Activated CD4-positive, alpha-beta T cell treated with anti-CD3 and anti-CD28 coated beads, Interleukin-2, amount 10 ng/mL, durations not matched to agents 7 days and 5 days (primary cell): ENCODE data around the gene TMEM37. TPM values are rescaled to one million over a fixed set of nuclear protein-coding genes. Genes with fewer than 3 reads are reported as not detected.

Source experiments
- CTCF ChIA-PET: fragments of 350-600 bp; sonication (Branson Sonifier 250); formaldehyde crosslinking; loops from one replicate; lab custom pipeline; 2021; ENCODE audit warnings: antibody characterized with exemption; lab: Charles Lee
- POLR2A ChIA-PET: fragments of 350-600 bp; sonication (Branson Sonifier 250); formaldehyde crosslinking; loops from one replicate; lab custom pipeline; 2021; ENCODE audit warnings: antibody characterized with exemption; lab: Charles Lee
- DNase-seq: peaks from one replicate; pipeline ENCODE4 v3.0.0-alpha.2; 2020
- H3K27ac Mint-ChIP-seq: one replicate; pipeline ENCODE4 v1.8.0; 2021; ENCODE audit warnings: mild to moderate bottlenecking, moderate library complexity, mixed read lengths
- H3K27me3 Mint-ChIP-seq: one replicate; pipeline ENCODE4 v1.8.0; 2021; ENCODE audit warnings: mixed read lengths
- H3K36me3 Mint-ChIP-seq: one replicate; pipeline ENCODE4 v1.8.0; 2021; ENCODE audit warnings: low read depth, mixed read lengths
- H3K4me1 Mint-ChIP-seq: one replicate; pipeline ENCODE4 v1.8.0; 2021; ENCODE audit warnings: mixed read lengths
- H3K4me3 Mint-ChIP-seq: one replicate; pipeline ENCODE4 v1.8.0; 2021; ENCODE audit warnings: mild to moderate bottlenecking, moderate library complexity, mixed read lengths
- H3K9me3 Mint-ChIP-seq: one replicate; pipeline ENCODE4 v1.8.0; 2021; ENCODE audit warnings: mixed read lengths
- total RNA-seq, 2 experiments: library from RNA; stranded (reverse); gene quantifications; one replicate each; pipeline ENCODE4 v1.2.3, GENCODE V29; 2021

Gene TMEM37, protein sequence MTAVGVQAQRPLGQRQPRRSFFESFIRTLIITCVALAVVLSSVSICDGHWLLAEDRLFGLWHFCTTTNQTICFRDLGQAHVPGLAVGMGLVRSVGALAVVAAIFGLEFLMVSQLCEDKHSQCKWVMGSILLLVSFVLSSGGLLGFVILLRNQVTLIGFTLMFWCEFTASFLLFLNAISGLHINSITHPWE
- total RNA-seq = not detected

DNA sequence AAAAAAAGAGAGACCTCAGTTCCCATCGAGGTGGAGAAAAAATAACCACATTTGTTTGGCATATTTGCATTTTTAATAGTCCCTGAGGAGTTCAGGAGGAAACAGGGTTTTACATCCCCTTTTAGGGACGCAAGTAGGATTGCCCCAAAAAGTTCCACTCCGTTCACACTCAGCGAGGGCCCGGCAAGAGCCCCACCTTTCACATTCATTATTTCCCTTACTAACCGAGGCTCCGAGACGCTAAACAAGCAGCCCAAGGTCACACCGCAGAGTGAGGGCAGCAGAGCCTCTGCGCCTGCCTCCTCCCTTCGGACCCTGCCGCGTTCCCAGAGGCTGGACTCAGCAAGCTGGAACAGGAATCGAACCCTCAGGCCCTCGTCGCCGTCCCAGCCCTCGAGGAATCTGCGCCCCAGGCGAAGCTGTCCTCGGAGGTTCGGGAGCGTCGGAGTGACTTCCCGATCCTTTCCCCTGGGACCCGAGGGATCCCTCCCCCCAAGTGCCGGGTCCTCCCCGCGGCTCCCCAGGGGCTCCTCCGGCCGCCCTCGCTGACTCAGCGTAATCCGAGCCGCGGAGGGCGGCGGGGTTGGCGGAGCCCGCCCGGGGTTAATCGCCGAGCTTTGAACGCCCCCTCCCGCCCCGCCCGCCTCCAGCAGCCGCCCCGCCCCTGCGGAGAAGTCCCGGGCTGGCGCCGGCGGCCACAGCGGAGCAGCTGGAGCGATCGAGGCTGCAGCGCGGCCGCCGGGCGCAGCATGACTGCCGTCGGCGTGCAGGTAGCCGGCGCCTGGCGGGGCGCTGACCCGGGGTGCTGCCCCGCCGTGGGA is at the start of gene TMEM37:
Gene TMEM37, plus strand, starts transcription at position 700 of the 821 bp plus-strand sequence. Its CDS starts 50 bp downstream, at position 750.
- Mint-ChIP-seq H3K9me3 (no peaks in the 10 kb centered on the region), H3K27me3 (peaks cover 61% of the 10 kb centered on the region), H3K4me3 (no peak within 1 kb of the TSS), H3K36me3 (no peaks in the 10 kb centered on the region), H3K27ac (no peak within 1 kb of the TSS), H3K4me1 (peaks cover 5% of the 10 kb centered on the region)
- ChIA-PET POLR2A (no interaction called here), CTCF (interaction anchor here (1.0 kb wide), 1 partner anchor 9 kb away, joined by 5 read pairs; no protein-coding TSS in a partner anchor)
- DNase-seq = no peak

DNA sequence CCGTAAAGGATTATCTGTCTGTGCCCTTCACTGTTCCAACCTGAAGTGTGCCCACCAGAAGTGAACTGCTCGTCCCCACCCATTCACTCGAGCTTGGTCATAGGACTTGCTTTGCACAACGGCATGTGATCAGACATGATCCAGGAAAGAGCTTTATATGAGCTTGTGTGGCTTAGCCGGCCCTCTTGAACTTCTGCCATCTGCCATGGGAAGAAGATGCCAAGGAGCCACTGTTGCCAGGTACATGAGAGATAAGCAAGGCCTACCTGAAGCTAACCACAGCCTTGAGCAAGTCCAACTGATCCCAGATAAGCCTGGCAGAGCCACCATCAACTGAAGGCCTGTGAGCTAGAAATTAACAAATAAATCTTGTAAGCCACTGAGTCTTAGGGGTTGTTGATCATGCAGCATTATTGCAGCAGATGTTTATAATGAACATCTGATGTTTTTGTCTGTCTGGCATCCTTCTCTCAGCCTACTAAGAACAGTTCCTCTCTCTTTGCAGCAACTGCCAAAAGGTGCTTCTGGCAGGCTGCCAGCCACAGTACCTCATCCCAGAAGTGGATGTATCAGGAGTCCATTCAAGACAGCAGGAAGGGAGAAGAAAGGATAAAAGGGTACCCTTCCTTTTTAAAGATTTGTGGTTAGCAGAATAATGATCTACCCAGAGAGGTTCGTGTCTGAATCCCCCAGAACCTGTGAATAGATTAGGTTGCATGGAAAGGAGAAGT is 48.1 kb upstream of the TMEM37 start:
- Mint-ChIP-seq H3K27me3 (peaks cover 25% of the 10 kb centered on the region), H3K9me3 (no peaks in the 10 kb centered on the region), H3K4me3 (no peak overlapping the region), H3K36me3 (no peaks in the 10 kb centered on the region), H3K27ac (no peak overlapping the region), H3K4me1 (peaks cover 7% of the 10 kb centered on the region)
- ChIA-PET POLR2A (no interaction called here), CTCF (no interaction called here)
- DNase-seq = no peak

DNA sequence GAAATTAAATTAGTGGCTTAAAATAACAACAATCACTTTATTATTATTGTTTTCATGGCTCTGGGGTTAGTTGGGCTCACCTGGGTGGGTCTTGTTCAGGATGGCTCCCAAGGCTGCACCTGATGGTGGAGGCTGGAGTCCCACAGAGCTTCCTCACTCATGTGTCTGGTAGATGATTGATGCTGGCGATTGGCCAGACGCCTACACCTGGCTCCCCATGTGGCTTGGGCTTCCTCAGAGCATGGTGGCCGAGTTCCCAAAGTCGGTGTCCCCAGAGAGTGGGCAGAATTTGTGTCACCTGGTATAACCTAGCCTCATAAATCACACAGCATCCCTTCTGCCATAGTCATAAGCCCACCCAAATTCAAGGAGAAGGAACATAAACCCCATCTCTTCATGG is 46.7 kb upstream of the TMEM37 start:
- Mint-ChIP-seq H3K27me3 (peaks cover 30% of the 10 kb centered on the region), H3K9me3 (no peaks in the 10 kb centered on the region), H3K4me1 (peaks cover 7% of the 10 kb centered on the region), H3K4me3 (no peak overlapping the region), H3K27ac (no peak overlapping the region), H3K36me3 (no peaks in the 10 kb centered on the region)
- ChIA-PET CTCF (interaction anchor here (1.7 kb wide), 1 partner anchor 16 kb away, joined by 3 read pairs; no protein-coding TSS in a partner anchor), POLR2A (no interaction called here)
- DNase-seq = no peak

DNA sequence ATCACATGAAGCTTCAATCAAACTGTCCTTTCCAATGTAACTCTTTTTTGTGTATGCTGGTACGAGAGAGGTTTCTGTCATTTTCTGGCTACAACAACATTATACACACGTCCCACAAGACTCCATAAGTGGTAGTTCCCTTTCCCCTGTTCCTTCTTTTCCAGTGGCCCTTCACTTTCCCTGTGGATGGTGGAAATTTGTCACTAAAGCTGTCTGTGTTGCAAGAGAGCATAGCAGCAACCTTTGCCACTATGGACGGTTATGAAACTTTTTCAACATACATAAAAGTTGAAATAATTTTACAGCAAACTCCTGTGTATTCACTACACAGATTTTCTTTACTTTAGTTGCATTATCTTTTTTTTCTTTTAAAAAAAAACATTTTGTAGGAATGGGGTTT is 46.2 kb upstream of the TMEM37 start:
- H3K9me3 Mint-ChIP-seq = no peaks in the 10 kb centered on the region
- peaks cover 30% of the 10 kb centered on the region for H3K27me3 Mint-ChIP-seq
- ChIA-PET CTCF (interaction anchor here (1.7 kb wide), 1 partner anchor 15 kb away, joined by 3 read pairs; no protein-coding TSS in a partner anchor), POLR2A (no interaction called here)
- DNase-seq = no peak
- H3K27ac Mint-ChIP-seq = no peak overlapping the region
- no peaks in the 10 kb centered on the region for H3K36me3 Mint-ChIP-seq
- H3K4me3 Mint-ChIP-seq = no peak overlapping the region
- H3K4me1 Mint-ChIP-seq = peaks cover 7% of the 10 kb centered on the region

DNA sequence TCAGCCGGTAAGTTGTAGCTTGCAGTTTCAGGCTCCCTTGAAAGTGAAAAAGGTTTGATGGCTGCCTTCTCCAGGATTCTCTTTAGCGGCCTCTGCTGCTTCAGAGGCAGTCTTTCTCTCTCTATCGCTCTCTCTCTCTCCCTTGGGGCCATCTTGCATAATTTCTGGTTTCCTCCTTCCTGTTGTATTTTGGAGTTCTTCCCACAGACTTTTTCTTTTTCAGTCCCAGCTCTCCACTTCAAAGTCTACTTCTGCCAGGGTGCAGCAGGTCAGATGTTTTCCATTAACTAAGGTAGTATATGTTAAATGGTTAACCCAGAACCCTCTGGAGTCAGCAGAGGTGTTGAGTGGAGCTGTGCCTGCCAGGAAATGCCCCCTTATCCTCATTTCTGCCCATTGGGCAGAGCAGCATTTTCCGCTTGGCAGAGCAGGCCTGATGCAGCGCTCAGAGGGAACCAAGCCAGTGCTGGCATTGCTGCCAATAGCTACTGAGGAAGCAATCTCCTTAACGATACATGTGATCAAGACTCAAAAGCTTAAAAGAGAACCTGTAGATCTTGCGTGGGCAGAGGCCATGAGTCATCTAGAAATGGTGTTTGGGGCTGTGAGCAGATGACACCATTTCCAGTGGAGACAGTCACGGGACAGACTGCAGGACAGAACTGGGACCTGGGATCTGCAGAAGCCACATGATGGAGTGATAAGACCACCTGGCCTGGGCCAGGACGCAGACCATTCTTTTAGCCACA is 44.1 kb upstream of the TMEM37 start:
- no peak overlapping the region for H3K27ac Mint-ChIP-seq
- H3K4me3 Mint-ChIP-seq = no peak overlapping the region
- H3K9me3 Mint-ChIP-seq = no peaks in the 10 kb centered on the region
- peaks cover 7% of the 10 kb centered on the region for H3K4me1 Mint-ChIP-seq
- no peaks in the 10 kb centered on the region for H3K36me3 Mint-ChIP-seq
- DNase-seq = no peak
- POLR2A ChIA-PET = interaction anchor here (0.6 kb wide), 1 partner anchor 134 kb away, joined by 3 read pairs; no protein-coding TSS in a partner anchor
- peaks cover 23% of the 10 kb centered on the region for H3K27me3 Mint-ChIP-seq
- CTCF ChIA-PET = interaction anchor here (1.2 kb wide), 1 partner anchor 11 kb away, joined by 4 read pairs; no protein-coding TSS in a partner anchor

DNA sequence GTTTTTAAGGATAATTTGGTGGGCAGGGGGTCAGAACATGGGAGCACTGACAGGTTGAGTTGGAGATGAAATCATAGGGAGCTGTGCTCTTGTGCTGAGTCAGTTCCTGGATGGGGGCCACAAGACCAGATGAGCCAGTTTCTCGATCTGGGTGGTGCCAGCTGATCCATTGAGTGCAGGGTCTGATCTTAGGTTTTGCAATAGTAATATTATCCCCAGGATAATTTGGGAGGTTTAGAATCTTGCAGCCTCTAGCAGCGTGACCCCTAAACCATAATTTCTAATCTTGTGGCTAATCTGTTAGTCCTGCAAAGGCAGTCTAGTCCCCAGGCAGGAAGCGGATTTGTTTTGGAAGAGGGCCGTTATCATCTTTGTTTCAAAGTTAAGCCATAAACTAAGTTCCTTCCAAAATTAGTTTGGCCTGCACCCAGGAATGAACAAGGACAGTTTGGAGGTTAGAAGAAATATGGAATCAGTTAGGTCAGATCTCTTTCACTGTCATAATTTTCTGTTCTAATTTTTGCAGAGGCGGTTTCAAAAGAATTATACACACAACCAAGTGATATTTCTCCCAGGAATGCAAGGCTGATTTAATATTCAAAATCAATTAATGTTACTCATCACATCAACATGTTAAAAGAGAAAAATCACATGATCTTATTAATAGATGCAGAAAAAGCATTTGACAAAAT is 41.9 kb upstream of the TMEM37 start:
- H3K27ac Mint-ChIP-seq = no peak overlapping the region
- CTCF ChIA-PET = interaction anchor here (0.6 kb wide), 1 partner anchor 428 kb away, joined by 3 read pairs; no protein-coding TSS in a partner anchor
- POLR2A ChIA-PET = no interaction called here
- H3K4me3 Mint-ChIP-seq = no peak overlapping the region
- no peaks in the 10 kb centered on the region for H3K36me3 Mint-ChIP-seq
- H3K27me3 Mint-ChIP-seq = peaks cover 19% of the 10 kb centered on the region
- DNase-seq = no peak
- peaks cover 7% of the 10 kb centered on the region for H3K4me1 Mint-ChIP-seq
- H3K9me3 Mint-ChIP-seq = no peaks in the 10 kb centered on the region

DNA sequence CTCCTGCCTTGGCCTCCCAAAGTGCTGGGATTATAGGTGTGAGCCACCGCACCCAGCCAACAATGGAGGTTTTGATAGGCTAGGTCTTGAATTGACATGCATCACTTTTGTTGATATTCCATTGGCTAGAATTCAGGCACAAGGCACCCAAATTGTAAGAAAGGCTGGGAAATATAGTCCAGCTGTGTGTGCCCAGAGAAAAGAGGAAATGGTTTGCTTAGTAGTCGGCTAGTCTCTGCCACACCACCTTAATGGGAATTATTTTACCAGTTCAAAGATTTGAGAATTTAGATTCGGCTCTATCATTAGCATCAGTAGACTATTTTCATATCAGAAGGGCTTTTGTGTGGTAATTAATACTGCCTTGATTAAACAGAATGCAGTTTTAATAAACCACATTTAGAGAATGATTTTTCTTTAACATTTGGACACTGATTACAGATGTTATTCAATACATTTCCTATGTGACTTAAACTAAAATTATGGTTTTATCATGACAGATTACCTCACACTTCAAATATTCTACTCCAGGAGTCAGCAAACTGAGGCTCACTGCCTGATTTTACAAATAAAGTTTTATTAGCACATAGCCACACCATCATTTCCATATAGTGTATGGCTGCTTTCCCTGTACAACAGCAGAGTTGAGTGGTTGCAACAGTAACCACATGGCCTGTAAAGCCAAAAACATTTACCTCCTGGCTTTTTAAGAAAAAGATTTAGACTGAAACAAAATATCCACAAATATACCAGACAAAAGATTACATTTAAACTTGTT is 37.5 kb upstream of the TMEM37 start:
- Mint-ChIP-seq H3K27me3 (peaks cover 9% of the 10 kb centered on the region), H3K4me3 (no peak overlapping the region), H3K9me3 (no peaks in the 10 kb centered on the region), H3K4me1 (no peaks in the 10 kb centered on the region), H3K27ac (no peak overlapping the region), H3K36me3 (no peaks in the 10 kb centered on the region)
- DNase-seq = no peak
- ChIA-PET POLR2A (no interaction called here), CTCF (interaction anchor here (0.6 kb wide), 1 partner anchor 73 kb away, joined by 4 read pairs; no protein-coding TSS in a partner anchor)

DNA sequence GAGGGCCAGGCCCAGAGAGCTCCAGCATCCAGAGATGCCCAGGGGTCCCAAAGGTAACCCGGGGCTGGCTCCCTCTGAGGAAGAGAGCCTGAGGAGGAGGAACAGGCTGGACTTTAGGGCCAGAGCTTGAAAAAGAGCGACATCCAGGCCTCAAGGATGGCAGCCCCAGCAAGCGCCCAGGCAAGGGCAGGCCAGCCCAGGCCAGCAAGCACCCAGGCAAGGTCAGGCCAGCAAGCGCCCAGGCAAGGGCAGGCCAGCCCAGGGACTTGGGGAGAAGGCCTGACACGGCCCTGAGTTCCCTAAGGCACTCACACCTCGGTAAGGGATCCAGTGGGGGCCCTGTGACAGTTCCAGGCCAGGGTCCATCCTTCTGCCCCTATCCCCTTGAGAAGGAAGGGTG is 34.5 kb upstream of the TMEM37 start:
- peaks cover 3% of the 10 kb centered on the region for H3K27me3 Mint-ChIP-seq
- H3K4me3 Mint-ChIP-seq = no peak overlapping the region
- POLR2A ChIA-PET = interaction anchor here (0.6 kb wide), 1 partner anchor 84 kb away, joined by 3 read pairs; no protein-coding TSS in a partner anchor
- DNase-seq = no peak
- H3K36me3 Mint-ChIP-seq = no peaks in the 10 kb centered on the region
- no peak overlapping the region for H3K27ac Mint-ChIP-seq
- no peaks in the 10 kb centered on the region for H3K9me3 Mint-ChIP-seq
- H3K4me1 Mint-ChIP-seq = no peaks in the 10 kb centered on the region
- CTCF ChIA-PET = interaction anchor here (0.7 kb wide), 1 partner anchor 10 kb away, joined by 3 read pairs; no protein-coding TSS in a partner anchor

DNA sequence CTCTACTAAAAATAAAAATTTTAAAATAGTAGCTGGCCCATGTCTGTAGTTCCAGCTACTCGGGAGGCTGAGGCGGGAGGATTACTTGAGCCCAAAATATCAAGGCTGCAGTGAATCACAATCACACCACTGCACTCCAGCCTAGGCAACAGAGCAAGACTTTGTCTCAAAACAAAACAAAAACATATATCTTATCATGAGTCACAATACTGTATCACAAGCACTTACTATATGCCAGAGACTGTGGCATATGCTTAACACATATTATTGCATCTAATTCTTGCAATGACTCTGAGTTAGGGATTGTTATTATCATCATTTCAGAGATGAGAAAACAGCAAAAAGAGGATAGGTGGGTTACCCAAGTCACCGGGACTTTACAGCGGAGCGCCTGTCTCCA is 29.5 kb upstream of the TMEM37 start:
- H3K4me3 Mint-ChIP-seq = no peak overlapping the region
- H3K27me3 Mint-ChIP-seq = no peaks in the 10 kb centered on the region
- ChIA-PET POLR2A (no interaction called here), CTCF (no interaction called here)
- H3K27ac Mint-ChIP-seq = no peak overlapping the region
- no peaks in the 10 kb centered on the region for H3K9me3 Mint-ChIP-seq
- DNase-seq = no peak
- H3K36me3 Mint-ChIP-seq = no peaks in the 10 kb centered on the region
- H3K4me1 Mint-ChIP-seq = no peaks in the 10 kb centered on the region

DNA sequence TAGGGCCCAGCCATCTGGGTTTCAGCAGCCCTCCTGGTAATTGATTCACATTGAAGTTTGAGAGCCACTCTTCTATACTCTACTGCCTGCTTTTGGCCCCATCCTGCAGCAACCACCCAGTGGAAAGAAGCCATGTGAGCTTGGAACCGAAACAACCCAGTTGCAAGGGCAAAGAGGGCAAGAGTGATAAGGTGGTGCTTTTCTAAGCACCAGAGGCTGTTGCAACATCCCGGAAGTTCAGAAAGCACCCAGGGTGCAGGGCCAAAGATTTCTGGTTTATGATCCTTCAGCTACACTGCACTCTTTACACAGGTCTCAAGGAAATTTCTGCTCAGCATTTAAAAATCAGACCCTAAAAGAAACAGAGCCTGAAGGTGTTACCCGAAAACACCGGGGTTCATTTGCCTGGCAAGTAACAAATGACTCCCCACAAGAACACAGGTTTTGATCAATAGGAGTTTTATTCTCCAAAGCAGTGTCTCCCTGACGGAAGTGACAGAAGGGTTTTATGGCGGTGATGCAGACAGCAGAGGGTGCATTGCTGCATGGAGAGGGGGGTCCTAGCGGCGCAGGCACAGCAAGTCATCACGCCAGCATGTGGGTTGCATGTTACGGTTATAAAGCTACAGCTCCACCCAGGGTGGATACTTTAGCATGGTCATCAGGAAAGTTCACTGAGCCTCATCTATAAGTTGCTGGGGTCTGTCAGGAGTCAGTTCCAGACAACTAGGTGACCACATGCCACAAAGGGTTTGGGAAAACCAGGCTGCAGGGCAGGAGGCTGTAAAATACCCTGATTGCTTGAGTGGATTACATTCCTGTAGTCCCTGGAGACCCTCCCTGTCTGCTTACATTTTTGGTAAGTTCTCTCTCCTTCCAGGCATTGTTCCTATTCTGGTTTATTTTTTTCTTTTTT is 28.8 kb upstream of the TMEM37 start:
- H3K36me3 Mint-ChIP-seq = no peaks in the 10 kb centered on the region
- no peak overlapping the region for H3K4me3 Mint-ChIP-seq
- no peaks in the 10 kb centered on the region for H3K4me1 Mint-ChIP-seq
- H3K27me3 Mint-ChIP-seq = no peaks in the 10 kb centered on the region
- no peak overlapping the region for H3K27ac Mint-ChIP-seq
- H3K9me3 Mint-ChIP-seq = no peaks in the 10 kb centered on the region
- DNase-seq = no peak
- POLR2A ChIA-PET = no interaction called here
- CTCF ChIA-PET = interaction anchor here (1.0 kb wide), 1 partner anchor 55 kb away, joined by 3 read pairs; no protein-coding TSS in a partner anchor
